Measurements from ENCODE around the gene MS4A10.

Gene MS4A10

DNA sequence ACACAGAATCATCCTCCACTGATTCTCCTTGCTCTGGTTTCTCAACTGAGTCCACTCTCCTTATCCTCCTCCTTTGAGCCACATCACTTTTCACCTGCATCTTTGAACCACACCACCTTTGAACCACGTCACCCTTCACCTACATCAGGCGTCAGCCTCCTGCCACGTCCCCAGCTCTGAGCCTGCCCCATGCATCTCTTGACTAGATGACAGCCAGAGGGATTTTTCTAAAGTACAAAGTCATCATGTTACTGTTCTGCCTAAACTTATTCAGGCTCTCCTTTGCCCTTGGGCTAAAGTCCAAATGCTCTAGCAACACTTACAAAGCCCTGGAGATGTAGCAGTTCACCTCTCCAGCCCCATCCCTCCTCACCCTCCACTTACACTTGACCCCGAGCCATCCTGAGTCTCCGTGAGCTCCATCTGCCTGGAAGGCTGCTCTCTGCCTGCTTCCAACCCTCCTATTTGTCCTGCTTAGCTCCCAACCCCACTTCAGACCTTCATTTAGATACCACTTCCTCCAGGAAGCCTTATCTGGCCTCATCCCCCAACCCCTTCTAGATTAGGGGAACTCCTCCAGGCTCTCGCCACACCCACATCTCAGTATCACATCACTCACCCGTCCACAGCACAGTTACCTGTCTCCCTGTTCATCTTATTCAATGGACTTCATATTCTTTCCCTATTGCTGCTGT is 3.7 kb upstream of the MS4A10 start:
- no peak for DNase-seq (ENCODE audit: low read depth)
- H3K4me3 ChIP-seq (ENCODE audit: low read length), result no peak overlapping the region
- TF ChIP-seq, protein P1, sequence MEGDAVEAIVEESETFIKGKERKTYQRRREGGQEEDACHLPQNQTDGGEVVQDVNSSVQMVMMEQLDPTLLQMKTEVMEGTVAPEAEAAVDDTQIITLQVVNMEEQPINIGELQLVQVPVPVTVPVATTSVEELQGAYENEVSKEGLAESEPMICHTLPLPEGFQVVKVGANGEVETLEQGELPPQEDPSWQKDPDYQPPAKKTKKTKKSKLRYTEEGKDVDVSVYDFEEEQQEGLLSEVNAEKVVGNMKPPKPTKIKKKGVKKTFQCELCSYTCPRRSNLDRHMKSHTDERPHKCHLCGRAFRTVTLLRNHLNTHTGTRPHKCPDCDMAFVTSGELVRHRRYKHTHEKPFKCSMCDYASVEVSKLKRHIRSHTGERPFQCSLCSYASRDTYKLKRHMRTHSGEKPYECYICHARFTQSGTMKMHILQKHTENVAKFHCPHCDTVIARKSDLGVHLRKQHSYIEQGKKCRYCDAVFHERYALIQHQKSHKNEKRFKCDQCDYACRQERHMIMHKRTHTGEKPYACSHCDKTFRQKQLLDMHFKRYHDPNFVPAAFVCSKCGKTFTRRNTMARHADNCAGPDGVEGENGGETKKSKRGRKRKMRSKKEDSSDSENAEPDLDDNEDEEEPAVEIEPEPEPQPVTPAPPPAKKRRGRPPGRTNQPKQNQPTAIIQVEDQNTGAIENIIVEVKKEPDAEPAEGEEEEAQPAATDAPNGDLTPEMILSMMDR (conservative IDR thresholded peaks at IDR 0.05; ENCODE audit: low read length), result no peak

DNA sequence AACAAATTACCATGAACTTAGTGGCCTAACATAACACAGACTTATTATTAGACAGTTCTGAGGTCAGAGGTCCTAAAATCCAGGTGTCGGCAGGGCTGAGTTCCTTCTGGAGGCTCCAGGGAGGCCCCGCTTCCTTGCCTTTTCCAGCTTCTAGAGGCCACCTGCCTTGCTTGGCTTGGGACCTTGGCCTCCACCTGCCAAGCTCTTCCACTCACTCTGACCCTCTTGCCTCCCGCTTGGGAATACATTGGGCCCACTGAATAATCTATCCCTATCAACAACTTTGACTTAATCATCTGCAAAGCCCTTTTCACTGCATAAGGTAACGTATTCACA is 3.2 kb upstream of the MS4A10 start:
- TF ChIP-seq, protein P1 (conservative IDR thresholded peaks at IDR 0.05; ENCODE audit: low read length), result no peak
- no peak for DNase-seq (ENCODE audit: low read depth)
- H3K4me3 ChIP-seq (ENCODE audit: low read length), result no peak overlapping the region

DNA sequence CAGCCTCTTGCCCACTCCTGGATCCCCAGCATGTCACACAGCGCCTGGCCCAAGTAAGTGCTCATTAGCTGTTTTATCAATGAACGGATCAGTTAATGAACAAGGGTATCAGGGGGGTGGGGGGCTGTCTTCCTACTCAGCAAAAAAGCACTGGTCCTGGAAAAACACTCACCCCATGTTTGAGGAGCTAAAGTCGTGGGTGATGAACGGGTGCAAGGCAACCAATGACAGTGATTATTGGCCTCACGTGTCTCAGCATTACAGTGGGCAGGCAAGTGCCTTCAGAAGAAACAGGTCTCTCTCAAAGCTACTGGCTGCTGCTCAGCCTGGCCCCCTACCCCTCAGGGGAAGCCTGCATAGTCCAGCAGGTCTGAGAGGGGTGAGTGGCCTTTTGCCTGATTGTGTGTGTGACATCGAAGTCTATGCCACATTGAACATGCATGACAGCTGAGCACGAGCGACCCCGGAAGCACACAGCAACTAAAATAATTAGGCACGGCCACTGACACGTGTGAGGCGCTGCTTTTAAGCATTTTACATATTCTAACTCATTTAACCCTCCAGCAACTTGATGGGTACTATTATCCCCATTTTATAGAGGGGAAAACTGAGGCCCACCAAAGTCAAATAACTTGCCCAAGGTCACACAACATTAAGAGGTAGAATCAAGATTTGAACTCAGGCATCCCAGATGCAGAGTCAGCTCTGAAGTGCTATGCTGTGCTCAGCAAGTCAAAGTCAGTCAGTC is 2.6 kb upstream of the MS4A10 start:
- no peak for DNase-seq (ENCODE audit: low read depth)
- TF ChIP-seq, protein P1 (conservative IDR thresholded peaks at IDR 0.05; ENCODE audit: low read length), result no peak

DNA sequence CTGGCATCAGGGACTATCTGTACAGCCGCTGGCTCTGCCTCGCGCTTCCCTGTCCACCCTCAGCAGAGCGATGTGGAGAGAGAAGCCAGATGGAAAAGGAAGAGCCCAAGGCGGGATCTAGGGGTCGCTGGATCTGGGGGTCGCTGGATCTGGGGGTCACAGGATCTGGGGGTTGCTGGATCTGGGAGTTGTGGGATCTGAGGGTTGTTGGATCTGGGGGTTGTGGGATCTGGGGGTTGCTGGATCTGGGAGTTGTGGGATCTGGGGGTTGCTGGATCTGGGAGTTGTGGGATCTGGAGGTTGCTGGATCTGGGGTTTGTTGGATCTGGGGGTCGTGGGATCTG is 2.0 kb upstream of the MS4A10 start:
- TF ChIP-seq, protein P1 (conservative IDR thresholded peaks at IDR 0.05; ENCODE audit: low read length), result no peak
- no peak overlapping the region for H3K4me3 ChIP-seq (ENCODE audit: low read length)
- DNase-seq (ENCODE audit: low read depth), result no peak

More for the DNA sequence above, 2.6 kb upstream of the MS4A10 start:
- H3K4me3 ChIP-seq (ENCODE audit: low read length), result no peak overlapping the region

DNA sequence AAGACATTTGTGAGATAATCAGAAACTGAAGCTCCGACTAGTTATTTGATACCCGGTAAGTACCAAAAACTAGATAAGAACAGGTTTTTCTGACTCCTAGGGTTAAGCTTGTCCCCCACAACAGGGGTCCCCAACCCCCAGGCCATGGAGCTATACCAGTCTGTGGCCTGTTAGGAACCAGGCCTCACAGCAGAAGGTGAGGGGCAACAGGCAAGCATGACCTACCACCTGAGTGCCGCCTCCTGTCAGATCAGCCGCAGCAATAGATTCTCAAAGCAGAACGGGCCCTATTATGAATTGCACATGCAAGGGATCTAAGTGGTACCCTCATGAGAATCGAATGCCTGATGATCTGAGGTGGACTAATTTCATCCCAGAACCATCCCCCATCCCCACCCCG is 1.2 kb upstream of the MS4A10 start:
- TF ChIP-seq, protein P1 (conservative IDR thresholded peaks at IDR 0.05; ENCODE audit: low read length), result no peak
- H3K4me3 ChIP-seq (ENCODE audit: low read length), result no peak overlapping the region
- DNase-seq (ENCODE audit: low read depth), result no peak

DNA sequence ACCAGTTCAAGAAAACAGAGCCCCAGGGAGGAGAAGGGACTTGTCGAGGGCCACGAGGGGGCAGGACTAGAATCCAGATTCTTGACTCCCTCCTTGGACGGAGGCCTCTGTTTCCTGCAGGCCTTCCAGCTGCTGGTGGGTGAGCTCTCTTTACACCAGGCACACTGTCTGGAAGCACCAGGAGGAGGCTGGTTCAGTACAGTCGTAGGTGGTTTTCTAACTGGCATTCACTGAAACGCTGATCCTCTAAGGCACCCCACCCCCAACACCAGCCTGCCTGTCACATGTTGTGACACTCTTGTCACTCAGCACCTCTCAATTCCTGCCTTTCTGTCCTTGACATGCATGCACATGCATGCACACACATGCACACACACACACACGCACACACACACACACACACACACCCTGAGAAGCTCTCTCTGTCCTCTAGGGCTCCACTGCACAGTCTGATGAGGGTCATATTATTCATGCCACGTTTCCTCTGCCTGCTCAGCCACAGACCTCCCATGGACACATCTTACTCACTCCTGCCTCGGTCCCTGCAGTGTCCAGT is 751 bp downstream of the MS4A10 start:
- H3K4me3 ChIP-seq (ENCODE audit: low read length), result no peak overlapping the region
- peak; percentile 8 for DNase-seq (ENCODE audit: low read depth)
- TF ChIP-seq, protein P1 (conservative IDR thresholded peaks at IDR 0.05; ENCODE audit: low read length), result no peak
